Right atrium auricular region (tissue), 2 donors: ENCODE data around the gene TBC1D10B. TPM values are rescaled to one million over a fixed set of nuclear protein-coding genes. Genes with fewer than 3 reads are reported as not detected.
A peak's percentile ranks its signal among the peaks of the same experiment; 100 is the strongest.

ENCODE experiments used
- DNase-seq: peaks from one replicate; pipeline ENCODE4 v3.0.0-alpha.2; 2019; ENCODE audit warnings: low spot score
- H3K27ac ChIP-seq, 2 donors: fragments of 200-600 bp; sonication (generic); 1 replicate in 1 of 2; 2 replicates in 1 of 2; pipeline ENCODE4 v1.5.1; 2016 to 2019
- H3K27me3 ChIP-seq, 2 donors: fragments of 200-600 bp; sonication (generic); one replicate each; pipeline versions ENCODE4 v1.5.1 to v1.6.0; 2017 to 2019
- H3K36me3 ChIP-seq: fragments of 200-600 bp; sonication (generic); one replicate; pipeline ENCODE4 v1.5.1; 2016
- H3K4me1 ChIP-seq, 2 donors: fragments of 200-600 bp; sonication (generic); one replicate each; pipeline versions ENCODE4 v1.5.1 to v1.6.0; 2017 to 2019
- H3K4me3 ChIP-seq, 2 donors: fragments of 200-600 bp; sonication (generic); 1 replicate in 1 of 2; 2 replicates in 1 of 2; pipeline ENCODE4 v1.5.1; 2017 to 2019; ENCODE audit warnings: mild to moderate bottlenecking in 1 of 2, moderate library complexity in 1 of 2
- H3K9me3 ChIP-seq, 2 donors: fragments of 200-600 bp; sonication (generic); one replicate each; pipeline ENCODE4 v1.5.1; 2019
- total RNA-seq, 2 donors: library from RNA; depleted of rRNA; stranded (reverse); fragments of >200 nt; gene quantifications; one replicate each; pipeline ENCODE4 v1.1.0, GENCODE V29; 2016
- TF ChIP-seq, protein P1 (sequence below), 2 donors: fragments of 200-600 bp; sonication (generic); IDR thresholded peaks; one replicate each; pipeline ENCODE4 v1.5.1; 2019; ENCODE audit warnings: antibody characterized with exemption in 2 of 2

The TBC1D10B gene
- total RNA-seq, 2 donors from 2014 or later = 20.0 to 22.3 TPM

- Histone ChIP-seq H3K9me3 (no peaks in the 10 kb centered on the region), H3K4me1 (peaks cover 0 to 15% of the 10 kb centered on the region in 2 donors), H3K27me3 (no peaks in the 10 kb centered on the region), H3K27ac (no peak overlapping the region), H3K4me3 (no peak overlapping the region), H3K36me3 (no peaks in the 10 kb centered on the region)
- TF ChIP-seq, protein P1, sequence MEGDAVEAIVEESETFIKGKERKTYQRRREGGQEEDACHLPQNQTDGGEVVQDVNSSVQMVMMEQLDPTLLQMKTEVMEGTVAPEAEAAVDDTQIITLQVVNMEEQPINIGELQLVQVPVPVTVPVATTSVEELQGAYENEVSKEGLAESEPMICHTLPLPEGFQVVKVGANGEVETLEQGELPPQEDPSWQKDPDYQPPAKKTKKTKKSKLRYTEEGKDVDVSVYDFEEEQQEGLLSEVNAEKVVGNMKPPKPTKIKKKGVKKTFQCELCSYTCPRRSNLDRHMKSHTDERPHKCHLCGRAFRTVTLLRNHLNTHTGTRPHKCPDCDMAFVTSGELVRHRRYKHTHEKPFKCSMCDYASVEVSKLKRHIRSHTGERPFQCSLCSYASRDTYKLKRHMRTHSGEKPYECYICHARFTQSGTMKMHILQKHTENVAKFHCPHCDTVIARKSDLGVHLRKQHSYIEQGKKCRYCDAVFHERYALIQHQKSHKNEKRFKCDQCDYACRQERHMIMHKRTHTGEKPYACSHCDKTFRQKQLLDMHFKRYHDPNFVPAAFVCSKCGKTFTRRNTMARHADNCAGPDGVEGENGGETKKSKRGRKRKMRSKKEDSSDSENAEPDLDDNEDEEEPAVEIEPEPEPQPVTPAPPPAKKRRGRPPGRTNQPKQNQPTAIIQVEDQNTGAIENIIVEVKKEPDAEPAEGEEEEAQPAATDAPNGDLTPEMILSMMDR (IDR thresholded peaks at IDR 0.05) = no peak
- no peak for DNase-seq
Measured at GRCh38 chr16:30380072-30380802, 9.9 kb upstream of the TBC1D10B start.

GRCh38 chr16:30379158-30379783, 9.0 kb upstream of the TBC1D10B start:
- Histone ChIP-seq H3K4me1 (peaks cover 0 to 15% of the 10 kb centered on the region in 2 donors), H3K9me3 (no peaks in the 10 kb centered on the region), H3K27ac (peak overlapping the region; percentile 98 to 100), H3K36me3 (no peaks in the 10 kb centered on the region), H3K27me3 (no peaks in the 10 kb centered on the region), H3K4me3 (peak overlapping the region; percentile 63 to 67)
- TF ChIP-seq, protein P1 (IDR thresholded peaks at IDR 0.05) = no peak
- DNase-seq = no peak

GRCh38 chr16:30378236-30379157, 8.2 kb upstream of the TBC1D10B start:
- DNase-seq = peak; percentile 99
- Histone ChIP-seq H3K4me3 (peak overlapping the region; percentile 63 to 67), H3K9me3 (no peaks in the 10 kb centered on the region), H3K4me1 (peaks cover 0 to 15% of the 10 kb centered on the region in 2 donors), H3K27me3 (no peaks in the 10 kb centered on the region), H3K27ac (peak overlapping the region; percentile 98 to 100), H3K36me3 (no peaks in the 10 kb centered on the region)
- TF ChIP-seq, protein P1 (IDR thresholded peaks at IDR 0.05) = peak in 1 of 2 donors; percentile 28

GRCh38 chr16:30377812-30378235, 7.5 kb upstream of the TBC1D10B start:
- peak; percentile 95 for DNase-seq
- Histone ChIP-seq H3K4me1 (peaks cover 0 to 15% of the 10 kb centered on the region in 2 donors), H3K27ac (peak overlapping the region; percentile 98 to 100), H3K9me3 (no peaks in the 10 kb centered on the region), H3K27me3 (no peaks in the 10 kb centered on the region), H3K36me3 (no peaks in the 10 kb centered on the region), H3K4me3 (peak overlapping the region; percentile 63 to 67)
- TF ChIP-seq, protein P1 (IDR thresholded peaks at IDR 0.05) = no peak

GRCh38 chr16:30377050-30377811, 6.9 kb upstream of the TBC1D10B start:
- Histone ChIP-seq H3K4me1 (peaks cover 0 to 19% of the 10 kb centered on the region in 2 donors), H3K27ac (peak overlapping the region; percentile 98 to 100), H3K4me3 (peak overlapping the region; percentile 63 to 67), H3K36me3 (no peaks in the 10 kb centered on the region), H3K9me3 (no peaks in the 10 kb centered on the region), H3K27me3 (no peaks in the 10 kb centered on the region)
- DNase-seq = no peak
- TF ChIP-seq, protein P1 (IDR thresholded peaks at IDR 0.05) = no peak
